Prostate gland (tissue), 2 donors: ENCODE results near the gene EDN2. TPM values are rescaled to one million over a fixed set of nuclear protein-coding genes. Genes with fewer than 3 reads are reported as not detected.

Experiments
- DNase-seq: peaks from one replicate; pipeline ENCODE4 v3.0.0-alpha.2; 2019; ENCODE audit warnings: low spot score
- H3K27ac ChIP-seq, 2 donors: fragments of 200-600 bp; sonication (generic); 2 replicates each; pipeline ENCODE4 v1.5.1; 2017 to 2019
- H3K27me3 ChIP-seq: fragments of 200-600 bp; sonication (generic); replicated peaks from 2 replicates; pipeline ENCODE4 v1.5.1; 2019; ENCODE audit not compliant: insufficient read depth
- H3K36me3 ChIP-seq, 2 donors: fragments of 200-600 bp; sonication (generic); 1 replicate in 1 of 2; 2 replicates in 1 of 2; pipeline versions ENCODE4 v1.5.1 to v1.8.1; 2017 to 2019
- H3K4me1 ChIP-seq: fragments of 200-600 bp; sonication (generic); replicated peaks from 2 replicates; pipeline ENCODE4 v1.5.1; 2019
- H3K4me3 ChIP-seq, 2 donors: fragments of 200-600 bp; sonication (generic); 2 replicates each; pipeline ENCODE4 v1.5.1; 2017 to 2019
- H3K9me3 ChIP-seq: fragments of 200-600 bp; sonication (generic); 2 replicates; pipeline ENCODE4 v1.5.1; 2017
- CTCF ChIP-seq, 4 experiments: fragments of 200-600 bp in 2 of 4; fragments of 450-650 bp in 2 of 4; sonication (generic) in 2 of 4; IDR thresholded peaks; 1 replicate in 3 of 4; 2 replicates in 1 of 4; pipeline ENCODE4 v1.5.1; 2016 to 2019; ENCODE audit warnings: antibody characterized with exemption in 4 of 4, mild to moderate bottlenecking in 2 of 4, moderate library complexity in 2 of 4
- POLR2A ChIP-seq: fragments of 450-650 bp; IDR thresholded peaks from one replicate; pipeline ENCODE4 v1.6.1; 2016; ENCODE audit warnings: antibody characterized with exemption, mild to moderate bottlenecking
- POLR2AphosphoS5 ChIP-seq: sonication (generic); formaldehyde crosslinking; IDR thresholded peaks from one replicate; pipeline ENCODE4 v1.6.1; 2017; ENCODE audit warnings: antibody characterized with exemption
- WGBS: methylation state at CpG from one replicate; pipeline ENCODE4 v1.1.5; 2018; 5-methylcytosine and 5-hydroxymethylcytosine counted together
- intact Hi-C: fragments of 100-400 bp; cut with DNase I; formaldehyde crosslinking; loops from one replicate; pipeline ENCODE4 v1.14.2; 2022
- total RNA-seq, 2 donors: library from RNA; depleted of rRNA; stranded (reverse); fragments of >200 nt; gene quantifications; one replicate each; pipeline ENCODE4 v1.1.0, GENCODE V29; 2016

EDN2 gene
- total RNA-seq, 2 donors from 2014 or later: 2.6 to 12.6 TPM

- Histone ChIP-seq H3K9me3 (no peaks in the 10 kb centered on the region), H3K4me3 (no peak overlapping the region), H3K36me3 (no peaks in the 10 kb centered on the region), H3K4me1 (peaks cover 22% of the 10 kb centered on the region), H3K27ac (no peak overlapping the region), H3K27me3 (no peaks in the 10 kb centered on the region)
- intact Hi-C loops: no loop called here
- DNase-seq: no peak
- TF ChIP-seq POLR2AphosphoS5 (no peak), CTCF (IDR thresholded peaks at IDR 0.05) (no peak), POLR2A (no peak)
Measured at GRCh38 chr1:41444785-41445184, 39.7 kb downstream of the EDN2 start.

- TF ChIP-seq POLR2AphosphoS5 (no peak), CTCF (IDR thresholded peaks at IDR 0.05) (no peak), POLR2A (no peak)
- Histone ChIP-seq H3K36me3 (no peaks in the 10 kb centered on the region), H3K27me3 (no peaks in the 10 kb centered on the region), H3K4me1 (peaks cover 18% of the 10 kb centered on the region), H3K9me3 (no peaks in the 10 kb centered on the region), H3K27ac (no peak overlapping the region), H3K4me3 (no peak overlapping the region)
- 44% methylated on average over 3 of the region's 3 CpGs for WGBS
- DNase-seq: no peak
- intact Hi-C loops: no loop called here
Measured at GRCh38 chr1:41444246-41444645, 40.2 kb downstream of the EDN2 start.

GRCh38 chr1:41442697-41443251, 41.7 kb downstream of the EDN2 start:
- peak; percentile 87 for DNase-seq
- no peaks in the 10 kb centered on the region for H3K27me3 ChIP-seq
- intact Hi-C loops: no loop called here

GRCh38 chr1:41440321-41441085, 44.0 kb downstream of the EDN2 start:
- Histone ChIP-seq H3K27me3 (no peaks in the 10 kb centered on the region), H3K9me3 (no peaks in the 10 kb centered on the region), H3K36me3 (no peaks in the 10 kb centered on the region), H3K4me3 (no peak overlapping the region), H3K27ac (no peak overlapping the region), H3K4me1 (peaks cover 11% of the 10 kb centered on the region)
- 95% methylated on average over 4 of the region's 4 CpGs for WGBS
- DNase-seq: no peak
- intact Hi-C loops: no loop called here
- TF ChIP-seq CTCF (IDR thresholded peaks at IDR 0.05) (no peak), POLR2A (no peak)

More at GRCh38 chr1:41442697-41443251, 41.7 kb downstream of the EDN2 start:
- Histone ChIP-seq H3K4me3 (no peak overlapping the region), H3K36me3 (no peaks in the 10 kb centered on the region), H3K9me3 (no peaks in the 10 kb centered on the region), H3K27ac (peak overlapping the region; percentile 67 to 70), H3K4me1 (peaks cover 11% of the 10 kb centered on the region)
- WGBS: 15% methylated on average over 7 of the region's 7 CpGs
- TF ChIP-seq POLR2A: no peak
- peak; percentile 89 for TF ChIP-seq POLR2AphosphoS5

- Histone ChIP-seq H3K9me3 (no peaks in the 10 kb centered on the region), H3K4me1 (peaks cover 11% of the 10 kb centered on the region), H3K36me3 (no peaks in the 10 kb centered on the region), H3K27ac (no peak overlapping the region), H3K4me3 (no peak overlapping the region), H3K27me3 (no peaks in the 10 kb centered on the region)
- peak; percentile 64 for DNase-seq
- 51% methylated on average over 6 of the region's 6 CpGs for WGBS
- TF ChIP-seq POLR2A (no peak), POLR2AphosphoS5 (peak; percentile 65)
- intact Hi-C loops: no loop called here
Measured at GRCh38 chr1:41439234-41439633, 45.2 kb downstream of the EDN2 start.

GRCh38 chr1:41438711-41439110, 45.8 kb downstream of the EDN2 start:
- Histone ChIP-seq H3K27me3 (no peaks in the 10 kb centered on the region), H3K4me1 (peaks cover 11% of the 10 kb centered on the region), H3K9me3 (no peaks in the 10 kb centered on the region), H3K4me3 (no peak overlapping the region), H3K27ac (no peak overlapping the region), H3K36me3 (no peaks in the 10 kb centered on the region)
- TF ChIP-seq CTCF (IDR thresholded peaks at IDR 0.05): no peak
- TF ChIP-seq POLR2A: no peak
- TF ChIP-seq POLR2AphosphoS5: no peak
- intact Hi-C loops: no loop called here
- 100% methylated on average over 1 of the region's 1 CpG for WGBS
- DNase-seq: no peak
